ENCODE results near the gene SKAP2. TPM values are rescaled to one million over a fixed set of nuclear protein-coding genes. Genes with fewer than 3 reads are reported as not detected.

The SKAP2 gene
- total and polyA plus RNA-seq, 10 of the 15 experiments (the other 5 are each of a cell fraction or from before 2014, with no cell fraction given): 10.9 to 40.6 (median 23.5) TPM

DNA sequence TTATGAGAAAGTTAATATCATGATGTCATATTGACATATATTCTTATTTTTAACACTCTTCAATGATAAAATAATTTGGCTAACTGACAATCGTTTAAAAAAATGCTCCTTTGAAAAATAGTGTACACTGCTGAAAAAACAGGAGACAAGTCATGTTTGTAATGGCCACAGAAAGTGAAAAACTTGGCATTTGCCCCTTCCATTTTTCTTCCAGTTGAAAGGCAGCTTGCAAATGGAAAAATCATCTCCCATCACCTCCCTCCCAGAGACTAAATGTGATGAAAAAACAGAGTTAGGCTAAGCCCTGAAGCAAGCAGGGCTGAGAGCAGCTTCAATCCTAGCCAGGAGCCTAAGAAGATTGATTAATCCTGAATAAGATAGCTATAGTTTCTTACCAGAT, 160.4 kb downstream of the SKAP2 start:
- intact Hi-C loops (cut with micrococcal nuclease; ENCODE audit: unreplicated experiment) (no loop called here), in situ Hi-C loops (cut with MboI) (no loop called here)
- Histone ChIP-seq H3K4me1 (ENCODE audit: control insufficient read depth, insufficient read depth, low read length) (no peaks in the 10 kb centered on the region), H3K27me3 (replicated peaks in 1 of 2; ENCODE audit: control insufficient read depth in 2 of 2, insufficient read depth in 2 of 2, low read length in 1 of 2) (no peaks in the 10 kb centered on the region), H3K79me2 (ENCODE audit: control insufficient read depth, insufficient read depth, low read length) (no peaks in the 10 kb centered on the region), H4K20me1 (ENCODE audit: control insufficient read depth, insufficient read depth) (no peaks in the 10 kb centered on the region), H3K36me3 (ENCODE audit: control insufficient read depth in 2 of 2, insufficient read depth in 2 of 2, low read length in 1 of 2) (no peaks in the 10 kb centered on the region), H3K4me2 (ENCODE audit: control insufficient read depth, insufficient read depth) (no peak overlapping the region), H3K9ac (ENCODE audit: control insufficient read depth, insufficient read depth, low read length) (no peak overlapping the region), H3K9me3 (replicated peaks; ENCODE audit: control insufficient read depth, insufficient read depth, low read length) (no peaks in the 10 kb centered on the region), H3K4me3 (no peak overlapping the region), H3K27ac (ENCODE audit: control insufficient read depth, insufficient read depth) (no peak overlapping the region), H2AFZ (ENCODE audit: control insufficient read depth, low read depth, low read length) (no peak overlapping the region)
- no TSS peak for BruUV-seq (replicated peaks)
- FAIRE-seq: no peak
- CTCF ChIA-PET: interaction anchor here (1.5 kb wide), 1 partner anchor 12 kb away, joined by 3 read pairs; no protein-coding TSS in a partner anchor
- 92% methylated on average over 1 of the region's 1 CpG for WGBS (ENCODE audit: insufficient coverage, insufficient replicate concordance, low lambda C conversion rate, missing lambda C conversion rate)
- no peak for TF ChIP-seq ZNF207 (IDR thresholded peaks at IDR 0.05; ENCODE audit: borderline replicate concordance)
- TF ChIP-seq PAX5 (IDR thresholded peaks at IDR 0.05; ENCODE audit: borderline replicate concordance, low read depth, low read length): no peak
- TF ChIP-seq, protein P1, sequence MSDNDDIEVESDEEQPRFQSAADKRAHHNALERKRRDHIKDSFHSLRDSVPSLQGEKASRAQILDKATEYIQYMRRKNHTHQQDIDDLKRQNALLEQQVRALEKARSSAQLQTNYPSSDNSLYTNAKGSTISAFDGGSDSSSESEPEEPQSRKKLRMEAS (IDR thresholded peaks at IDR 0.05; ENCODE audit: low read depth, low read length): no peak
- TF ChIP-seq IKZF1 (conservative IDR thresholded peaks at IDR 0.05): no peak
- TF ChIP-seq PML (IDR thresholded peaks at IDR 0.05; ENCODE audit: low read length): no peak
- TF ChIP-seq YY1 (IDR thresholded peaks at IDR 0.05; ENCODE audit: low read depth, low read length): no peak
- TF ChIP-seq CBFB (IDR thresholded peaks at IDR 0.05; ENCODE audit: low read depth): no peak
- no peak for TF ChIP-seq ZNF274 (IDR thresholded peaks at IDR 0.05; ENCODE audit: insufficient read depth, insufficient read length)
- TF ChIP-seq BMI1 (IDR thresholded peaks at IDR 0.05; ENCODE audit: borderline replicate concordance): no peak
- TF ChIP-seq, protein P2, sequence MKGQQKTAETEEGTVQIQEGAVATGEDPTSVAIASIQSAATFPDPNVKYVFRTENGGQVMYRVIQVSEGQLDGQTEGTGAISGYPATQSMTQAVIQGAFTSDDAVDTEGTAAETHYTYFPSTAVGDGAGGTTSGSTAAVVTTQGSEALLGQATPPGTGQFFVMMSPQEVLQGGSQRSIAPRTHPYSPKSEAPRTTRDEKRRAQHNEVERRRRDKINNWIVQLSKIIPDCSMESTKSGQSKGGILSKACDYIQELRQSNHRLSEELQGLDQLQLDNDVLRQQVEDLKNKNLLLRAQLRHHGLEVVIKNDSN (IDR thresholded peaks at IDR 0.05; ENCODE audit: borderline replicate concordance, extremely low read length, insufficient read depth, low read depth, low read length): no peak
- TF ChIP-seq LARP7 (IDR thresholded peaks at IDR 0.05): no peak
- TF ChIP-seq, protein P3, sequence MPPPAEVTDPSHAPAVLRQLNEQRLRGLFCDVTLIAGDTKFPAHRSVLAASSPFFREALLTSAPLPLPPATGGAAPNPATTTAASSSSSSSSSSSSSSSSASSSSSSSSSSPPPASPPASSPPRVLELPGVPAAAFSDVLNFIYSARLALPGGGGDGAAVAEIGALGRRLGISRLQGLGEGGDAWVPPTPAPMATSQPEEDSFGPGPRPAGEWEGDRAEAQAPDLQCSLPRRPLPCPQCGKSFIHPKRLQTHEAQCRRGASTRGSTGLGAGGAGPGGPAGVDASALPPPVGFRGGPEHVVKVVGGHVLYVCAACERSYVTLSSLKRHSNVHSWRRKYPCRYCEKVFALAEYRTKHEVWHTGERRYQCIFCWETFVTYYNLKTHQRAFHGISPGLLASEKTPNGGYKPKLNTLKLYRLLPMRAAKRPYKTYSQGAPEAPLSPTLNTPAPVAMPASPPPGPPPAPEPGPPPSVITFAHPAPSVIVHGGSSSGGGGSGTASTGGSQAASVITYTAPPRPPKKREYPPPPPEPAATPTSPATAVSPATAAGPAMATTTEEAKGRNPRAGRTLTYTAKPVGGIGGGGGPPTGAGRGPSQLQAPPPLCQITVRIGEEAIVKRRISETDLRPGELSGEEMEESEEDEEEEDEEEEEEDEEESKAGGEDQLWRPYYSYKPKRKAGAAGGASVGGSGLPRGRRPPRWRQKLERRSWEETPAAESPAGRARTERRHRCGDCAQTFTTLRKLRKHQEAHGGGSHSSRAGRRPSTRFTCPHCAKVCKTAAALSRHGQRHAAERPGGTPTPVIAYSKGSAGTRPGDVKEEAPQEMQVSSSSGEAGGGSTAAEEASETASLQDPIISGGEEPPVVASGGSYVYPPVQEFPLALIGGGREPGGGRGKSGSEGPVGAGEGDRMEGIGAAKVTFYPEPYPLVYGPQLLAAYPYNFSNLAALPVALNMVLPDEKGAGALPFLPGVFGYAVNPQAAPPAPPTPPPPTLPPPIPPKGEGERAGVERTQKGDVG (CRISPR knock-in tag; IDR thresholded peaks at IDR 0.05): no peak
- no peak for TF ChIP-seq TARDBP (IDR thresholded peaks at IDR 0.05; ENCODE audit: borderline replicate concordance)
- TF ChIP-seq CEBPB (IDR thresholded peaks at IDR 0.05; ENCODE audit: borderline replicate concordance in 1 of 2, low read depth in 2 of 2, low read length in 2 of 2): no peak
- RAD21 ChIA-PET (ENCODE audit: unreplicated experiment): interaction anchor here (0.5 kb wide), 1 partner anchor 44 kb away, joined by 3 read pairs; no protein-coding TSS in a partner anchor
- SMC1A ChIA-PET (ENCODE audit: uncharacterized antibody, unreplicated experiment): interaction anchor here (0.6 to 1.1 kb wide), 2 partner anchors 14 to 315 kb away, joined by 3 to 4 read pairs; no protein-coding TSS in a partner anchor
- no peak for ATAC-seq
- POLR2A ChIA-PET: no interaction called here
- no peak for DNase-seq (ENCODE audit: low read depth, low spot score)

Data from GM12878 (cell line).